ENCODE data around the gene CPT1C.

DNA sequence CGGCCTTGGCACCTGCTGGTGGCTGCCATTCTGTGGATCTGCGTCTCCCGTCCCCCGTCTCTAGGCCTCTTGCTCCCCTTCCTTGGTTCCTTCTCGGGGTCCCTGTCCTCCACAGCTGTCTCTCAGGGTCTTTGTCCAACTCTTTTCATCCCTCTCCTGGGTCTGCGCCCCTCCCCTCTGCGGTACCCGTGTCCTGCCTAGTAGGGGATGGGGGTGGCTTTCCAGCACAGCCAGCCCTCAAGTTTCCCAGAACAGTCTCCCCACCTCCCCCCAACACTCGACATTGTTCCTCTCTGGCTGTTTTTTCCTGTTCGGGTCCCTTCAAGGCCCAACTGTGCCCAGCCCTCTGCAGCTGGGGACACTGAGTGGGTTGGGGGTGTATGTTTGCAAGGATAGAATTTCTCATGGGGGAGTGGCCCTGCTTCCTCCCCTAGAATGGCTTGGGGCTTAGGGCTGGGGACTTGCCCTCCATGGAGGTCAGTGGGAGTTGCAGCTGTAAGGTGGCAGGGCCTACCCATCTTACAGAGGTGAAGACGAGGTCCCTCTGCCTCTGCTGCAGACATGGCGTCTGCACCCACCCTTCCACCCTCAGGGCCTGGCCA is 2.3 kb upstream of the CPT1C start:
- TF ChIP-seq, protein P1, sequence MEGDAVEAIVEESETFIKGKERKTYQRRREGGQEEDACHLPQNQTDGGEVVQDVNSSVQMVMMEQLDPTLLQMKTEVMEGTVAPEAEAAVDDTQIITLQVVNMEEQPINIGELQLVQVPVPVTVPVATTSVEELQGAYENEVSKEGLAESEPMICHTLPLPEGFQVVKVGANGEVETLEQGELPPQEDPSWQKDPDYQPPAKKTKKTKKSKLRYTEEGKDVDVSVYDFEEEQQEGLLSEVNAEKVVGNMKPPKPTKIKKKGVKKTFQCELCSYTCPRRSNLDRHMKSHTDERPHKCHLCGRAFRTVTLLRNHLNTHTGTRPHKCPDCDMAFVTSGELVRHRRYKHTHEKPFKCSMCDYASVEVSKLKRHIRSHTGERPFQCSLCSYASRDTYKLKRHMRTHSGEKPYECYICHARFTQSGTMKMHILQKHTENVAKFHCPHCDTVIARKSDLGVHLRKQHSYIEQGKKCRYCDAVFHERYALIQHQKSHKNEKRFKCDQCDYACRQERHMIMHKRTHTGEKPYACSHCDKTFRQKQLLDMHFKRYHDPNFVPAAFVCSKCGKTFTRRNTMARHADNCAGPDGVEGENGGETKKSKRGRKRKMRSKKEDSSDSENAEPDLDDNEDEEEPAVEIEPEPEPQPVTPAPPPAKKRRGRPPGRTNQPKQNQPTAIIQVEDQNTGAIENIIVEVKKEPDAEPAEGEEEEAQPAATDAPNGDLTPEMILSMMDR (IDR thresholded peaks at IDR 0.05), result no peak
- TF ChIP-seq POLR2A (IDR thresholded peaks at IDR 0.05), result no peak
